GM19372 (cell line): ENCODE results near the gene PLD1.

Experiments
- ATAC-seq: cut with Tn5 transposase; IDR thresholded peaks from one replicate; pipeline ENCODE4 v1.9.1; 2021; ENCODE audit warnings: mild to moderate bottlenecking, low read depth, moderate library complexity; ENCODE audit not compliant: unreplicated experiment

Gene PLD1

DNA sequence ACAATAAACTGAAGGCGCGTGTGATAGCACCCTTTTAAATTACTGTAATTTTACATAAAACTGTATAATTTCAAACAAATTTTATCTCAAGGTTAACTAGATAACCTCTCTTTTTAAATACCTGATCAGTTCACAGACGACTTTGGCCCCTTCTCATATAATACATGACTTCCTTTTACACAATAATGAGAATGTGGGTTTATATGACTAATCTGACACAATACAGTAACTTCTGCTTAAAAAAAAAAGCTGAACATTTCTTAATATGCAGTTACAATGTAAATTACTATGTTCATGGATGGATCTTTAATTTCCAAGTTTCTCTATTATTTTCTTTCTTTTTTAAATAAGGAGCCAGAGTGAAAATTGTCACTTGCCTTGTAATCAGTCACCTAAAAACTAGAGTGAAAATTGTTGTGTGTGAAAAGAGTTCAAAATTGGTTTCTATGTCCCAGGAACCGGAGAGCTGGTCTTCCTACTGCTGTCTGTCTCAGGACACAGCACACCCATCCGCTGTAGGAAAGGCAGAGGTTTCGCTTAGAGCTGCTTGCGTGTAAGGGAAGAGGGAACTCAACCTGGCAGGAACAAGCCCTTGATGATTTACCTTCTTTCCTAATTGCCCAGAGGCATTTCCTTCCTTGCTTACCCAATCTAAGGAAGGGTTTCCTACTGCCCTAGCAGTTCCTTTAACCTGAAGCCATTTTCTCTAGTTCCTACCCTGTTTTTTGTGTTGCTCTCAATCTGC, 33.3 kb downstream of the PLD1 start:
- no peak for ATAC-seq

DNA sequence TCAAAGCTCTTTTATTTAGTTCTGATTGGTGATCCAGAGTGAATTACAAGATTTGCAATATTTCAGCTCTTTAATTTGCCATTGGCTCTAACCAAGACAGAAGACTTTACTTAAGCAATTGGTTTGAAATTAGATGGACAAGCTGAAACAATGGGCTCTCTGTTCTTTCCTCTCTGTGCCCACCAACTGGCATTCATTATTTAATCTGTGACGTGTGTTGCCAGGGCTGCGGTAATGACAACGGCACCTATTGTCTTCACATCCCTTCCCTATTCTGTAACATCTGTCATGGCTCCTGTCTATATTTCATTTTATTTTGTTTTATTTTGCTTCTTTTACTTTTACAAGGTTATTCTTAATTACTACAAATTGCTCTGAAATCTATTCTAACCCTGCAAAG, 33.9 kb downstream of the PLD1 start:
- ATAC-seq = no peak

DNA sequence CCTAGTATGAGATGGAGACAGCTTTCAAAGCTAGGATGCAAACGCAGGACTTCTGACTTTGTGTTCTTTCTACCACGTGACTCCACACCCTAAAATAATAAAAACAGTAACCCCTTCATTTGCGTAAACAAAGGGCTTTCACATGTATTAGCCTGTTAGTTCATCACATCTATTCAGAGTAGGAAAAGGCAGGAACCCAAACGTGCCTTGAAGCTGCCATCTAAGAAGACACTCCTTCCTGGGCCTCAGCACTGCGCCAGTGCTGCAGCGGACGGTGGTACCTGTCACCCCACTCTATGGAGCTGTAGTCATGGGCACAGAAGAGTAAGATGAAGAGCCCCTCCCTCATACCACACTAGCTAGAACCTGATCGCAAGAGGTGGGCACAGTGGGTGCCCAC, 34.3 kb downstream of the PLD1 start:
- ATAC-seq = no peak

DNA sequence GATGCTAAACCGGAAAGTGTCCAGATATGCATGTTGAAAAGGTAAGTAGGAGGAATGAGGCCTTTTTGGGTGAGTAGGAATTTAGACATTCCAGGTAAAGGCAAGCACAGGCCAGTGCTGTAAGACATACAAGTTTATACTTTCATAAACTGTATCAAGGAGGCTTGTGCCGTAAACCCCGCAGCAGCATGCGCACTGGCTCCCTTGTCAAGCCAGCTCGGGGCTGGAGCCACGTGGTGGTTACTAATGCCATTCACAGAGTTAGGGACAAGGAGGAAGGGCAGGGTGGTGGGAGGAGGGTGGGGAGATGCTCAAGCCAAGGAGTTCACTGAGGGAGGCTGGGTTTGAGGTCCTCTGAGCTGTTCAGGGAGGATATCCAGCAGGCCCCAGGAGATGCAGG, 35.8 kb downstream of the PLD1 start:
- ATAC-seq = no peak

DNA sequence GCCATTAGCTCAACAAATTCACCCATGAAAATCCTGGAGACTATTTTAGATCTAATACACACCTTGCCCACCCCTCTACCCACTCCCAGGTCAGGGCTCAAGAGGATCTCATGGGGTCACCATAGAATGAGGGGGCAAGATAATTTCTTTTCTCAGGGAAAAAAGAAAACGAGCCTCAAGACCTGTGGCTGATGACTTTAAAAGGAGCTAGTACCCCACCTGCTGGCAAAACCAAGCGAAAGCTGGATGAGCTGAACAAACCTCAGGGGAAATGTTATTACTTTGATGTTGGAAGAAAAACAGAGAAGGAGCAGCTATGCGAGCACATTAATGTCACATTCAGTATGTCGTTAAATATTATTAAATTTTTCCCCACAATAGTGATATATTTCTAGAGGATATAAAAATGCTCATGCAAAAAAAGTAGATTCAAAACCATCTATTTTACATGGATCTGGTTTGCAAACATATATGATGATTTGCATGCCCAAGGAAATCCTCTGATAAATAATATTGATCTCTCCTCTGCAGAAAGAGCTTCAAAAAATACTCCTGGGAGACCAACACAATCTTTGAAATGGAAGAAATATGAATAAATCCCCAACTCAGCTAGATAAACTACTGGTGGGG, 37.7 kb downstream of the PLD1 start:
- ATAC-seq = no peak

DNA sequence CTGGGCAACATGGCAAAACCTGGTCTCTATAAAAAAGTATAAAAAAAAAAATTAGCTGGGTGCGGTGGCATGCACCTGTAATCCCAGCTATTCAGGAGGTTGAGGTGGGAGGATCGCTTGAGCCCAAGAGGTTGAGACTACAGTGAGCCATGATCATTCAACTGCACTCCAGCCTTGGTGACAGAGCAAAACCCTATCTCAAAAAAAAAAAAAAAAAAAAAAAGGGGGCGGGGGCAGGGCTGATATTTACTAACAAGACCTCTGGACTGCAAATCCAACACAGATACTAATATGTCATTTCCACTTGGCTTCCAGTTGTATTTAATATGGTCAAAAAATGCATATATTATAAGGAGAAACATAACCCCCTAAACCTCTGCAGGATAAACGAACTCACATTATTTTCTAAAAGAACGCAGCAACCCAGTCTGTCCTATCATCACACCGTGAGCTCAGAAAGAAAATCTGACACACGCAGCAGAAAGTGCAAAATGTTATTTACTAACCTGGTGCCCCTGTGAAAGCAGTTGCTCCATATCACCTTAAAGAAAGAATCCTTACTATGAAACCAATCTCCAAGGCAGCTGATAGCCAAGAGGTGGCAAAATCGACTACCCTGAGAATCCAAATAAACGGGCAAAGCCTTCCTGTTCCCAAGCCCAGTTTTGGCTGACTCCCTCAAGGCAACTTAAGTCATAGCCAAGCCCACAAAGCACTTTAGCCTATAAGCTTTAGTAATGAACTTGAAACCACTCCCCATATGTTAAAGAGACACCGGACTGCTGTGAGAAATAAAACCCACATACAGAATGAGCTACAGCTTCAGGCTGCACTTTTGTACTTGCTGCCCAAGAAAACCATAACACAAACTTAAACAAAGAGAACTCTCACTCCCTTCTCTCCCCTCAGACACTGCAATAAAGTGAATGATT, 39.3 kb downstream of the PLD1 start:
- no peak for ATAC-seq

DNA sequence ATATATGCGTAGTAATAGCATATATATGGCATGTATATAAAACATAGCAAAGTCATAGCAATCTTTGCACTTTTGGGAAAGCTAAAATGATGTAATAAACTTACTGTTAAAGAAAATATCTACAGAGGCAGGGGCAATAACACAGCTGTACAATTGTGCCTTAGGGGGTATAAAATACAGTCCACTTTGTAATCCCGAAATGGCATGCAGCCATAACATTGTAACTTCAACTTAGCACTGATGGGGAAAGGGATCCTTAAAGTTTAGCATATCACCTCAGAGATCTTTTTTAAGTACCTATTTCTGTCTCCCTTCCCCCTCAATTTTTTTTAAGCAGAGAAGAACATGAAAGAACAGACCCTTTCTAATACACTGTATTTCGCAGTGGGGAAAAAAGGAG, 40.8 kb downstream of the PLD1 start:
- ATAC-seq = no peak

DNA sequence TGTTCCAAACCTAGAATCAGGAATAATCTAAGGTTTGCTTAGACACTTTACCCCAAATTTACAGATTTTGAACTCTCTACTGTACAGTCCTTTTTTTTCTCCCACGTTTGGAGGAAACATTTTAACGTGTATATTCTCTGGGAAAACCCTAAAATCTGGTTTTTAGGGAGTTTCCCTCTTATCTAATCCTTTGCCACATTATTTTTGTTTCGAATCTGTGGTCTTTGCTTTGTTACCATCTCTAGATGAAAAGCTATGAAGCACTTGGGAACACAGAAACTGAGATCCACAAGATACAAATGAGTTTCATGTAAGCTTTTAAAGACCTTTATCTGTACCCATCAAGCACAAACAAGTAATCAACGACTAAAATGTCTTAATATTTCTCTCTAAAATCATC, 41.3 kb downstream of the PLD1 start:
- no peak for ATAC-seq

DNA sequence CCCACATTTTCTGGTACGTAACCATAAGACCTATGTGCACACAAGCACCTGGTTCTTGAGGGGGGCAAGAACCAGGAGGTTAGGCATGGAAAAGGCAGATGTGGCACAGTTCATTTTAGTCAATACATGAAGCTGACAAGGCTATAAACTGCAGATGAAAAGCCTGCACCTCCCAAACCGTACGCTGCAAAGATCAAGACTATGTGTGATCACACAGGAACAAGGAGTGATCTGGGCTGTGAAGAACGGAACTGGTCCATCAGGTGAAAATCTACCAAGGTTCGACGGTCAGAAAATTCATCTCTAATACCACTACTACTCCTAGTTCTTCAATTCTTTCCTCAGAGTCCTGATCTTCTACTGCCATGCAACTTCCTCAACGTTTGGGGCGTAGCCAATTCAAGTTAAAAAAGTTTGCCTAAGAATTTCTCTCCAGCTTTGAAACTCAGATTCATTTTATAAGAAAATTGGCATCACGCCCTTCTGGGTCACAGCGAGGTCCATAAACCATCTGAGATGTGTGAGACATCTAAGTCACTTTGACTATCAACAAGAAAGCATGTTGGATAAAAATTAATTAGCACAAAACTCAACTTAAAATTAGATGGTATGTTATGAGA, 41.9 kb downstream of the PLD1 start:
- no peak for ATAC-seq

DNA sequence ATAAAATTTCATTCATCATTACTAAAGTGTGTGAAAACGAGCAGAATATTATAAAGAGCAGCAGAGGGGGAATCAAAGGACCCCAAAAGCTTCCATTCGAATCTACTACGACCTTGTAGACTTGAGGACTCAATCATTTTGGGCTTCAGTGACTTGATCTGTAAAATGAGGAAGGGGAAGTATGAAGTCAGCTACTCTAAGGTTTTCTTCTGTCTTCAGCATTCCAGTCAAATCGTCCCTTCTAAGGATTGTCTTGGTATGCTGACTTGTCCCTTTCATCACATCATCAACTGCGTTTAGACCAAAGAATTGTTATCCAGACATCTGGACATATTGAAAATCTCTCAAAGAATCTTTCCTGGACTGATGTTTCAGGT, 44.8 kb downstream of the PLD1 start:
- no peak for ATAC-seq

DNA sequence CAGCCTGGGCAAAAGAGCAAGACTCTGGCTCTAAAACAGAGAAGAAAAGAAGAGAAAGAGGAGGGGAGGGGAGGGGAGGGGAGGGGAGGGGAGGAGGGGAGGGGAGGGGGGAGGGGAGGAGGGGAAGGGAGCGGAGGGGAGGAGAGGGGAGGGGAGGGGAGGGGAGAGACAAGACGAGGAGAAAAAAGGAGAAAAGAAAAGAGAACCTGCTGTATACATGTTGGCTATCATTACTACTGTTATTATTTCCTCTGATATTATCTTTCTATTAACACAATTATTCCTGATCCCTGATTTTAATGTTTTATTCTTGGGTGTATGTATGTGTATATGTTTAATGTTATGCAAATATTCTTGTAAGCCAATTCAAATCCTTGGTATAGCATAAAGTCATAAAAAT, 46.9 kb downstream of the PLD1 start:
- no peak for ATAC-seq

DNA sequence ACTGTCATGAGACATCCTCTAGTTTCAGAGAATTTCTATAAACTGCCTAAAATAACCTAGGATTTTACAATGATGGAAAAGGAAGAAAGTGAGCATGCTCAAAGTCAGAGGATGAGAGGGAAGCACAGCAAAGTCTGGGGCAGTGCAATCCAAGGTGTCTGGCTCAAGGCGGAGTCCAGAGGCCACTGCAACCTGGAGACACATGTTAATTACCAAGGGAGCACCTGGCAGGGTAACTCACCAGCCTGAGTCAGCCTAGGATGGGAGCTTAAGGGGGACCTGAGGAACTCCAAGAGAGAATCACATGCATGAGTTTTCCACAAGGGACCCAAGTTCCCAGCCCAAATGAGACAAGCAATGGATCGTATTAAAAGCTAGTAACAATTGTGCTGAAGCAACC, 49.8 kb downstream of the PLD1 start:
- ATAC-seq = no peak

DNA sequence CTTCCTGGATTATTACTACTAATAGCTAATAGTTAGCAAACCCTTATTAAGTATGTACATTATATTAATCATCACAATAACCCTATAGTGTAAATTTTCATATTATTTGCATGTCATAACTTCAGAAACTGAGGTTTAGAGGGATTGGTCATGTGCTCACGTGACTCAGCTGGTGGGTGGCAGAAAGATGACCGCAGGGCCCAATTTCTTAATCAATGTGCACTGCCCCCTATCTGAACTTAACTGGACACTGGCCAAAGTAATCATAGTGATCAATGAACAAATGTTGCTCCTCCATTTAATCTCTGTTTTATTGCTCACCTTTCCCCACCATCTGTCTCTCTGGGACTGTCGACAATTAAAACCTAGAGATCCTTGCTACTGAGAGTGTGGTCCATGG, 52.2 kb downstream of the PLD1 start:
- no peak for ATAC-seq

DNA sequence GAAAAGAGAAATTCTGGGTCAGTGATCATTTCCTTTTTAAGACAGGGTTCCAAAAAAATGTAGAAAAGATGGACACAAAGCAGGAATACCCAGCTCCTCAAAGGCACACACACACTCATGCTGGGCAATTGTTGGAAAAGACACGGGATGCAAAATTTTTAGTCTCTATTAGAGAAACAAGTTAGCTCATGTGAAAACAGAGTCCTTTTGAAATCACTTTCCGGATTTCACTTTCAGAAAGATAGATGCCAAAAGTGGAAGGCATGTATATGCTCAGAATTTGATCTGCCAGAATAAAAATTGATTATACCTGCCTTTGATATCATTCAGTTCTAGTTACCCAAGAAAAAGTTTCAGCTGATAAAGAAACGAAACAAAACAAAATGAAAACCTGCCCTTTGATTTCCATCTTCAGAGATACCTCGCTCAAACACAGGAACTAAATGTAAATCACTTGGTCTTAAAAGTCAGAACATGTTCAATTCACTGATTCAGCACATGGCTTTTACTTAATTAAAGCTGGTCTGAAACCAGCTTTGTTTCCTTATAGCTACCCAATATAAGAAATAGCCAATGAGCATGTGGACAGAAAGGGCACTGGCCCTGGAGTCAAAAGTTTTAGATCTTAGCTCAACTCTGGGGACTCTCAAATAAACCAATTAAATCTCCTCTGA, 52.8 kb downstream of the PLD1 start:
- no peak for ATAC-seq

DNA sequence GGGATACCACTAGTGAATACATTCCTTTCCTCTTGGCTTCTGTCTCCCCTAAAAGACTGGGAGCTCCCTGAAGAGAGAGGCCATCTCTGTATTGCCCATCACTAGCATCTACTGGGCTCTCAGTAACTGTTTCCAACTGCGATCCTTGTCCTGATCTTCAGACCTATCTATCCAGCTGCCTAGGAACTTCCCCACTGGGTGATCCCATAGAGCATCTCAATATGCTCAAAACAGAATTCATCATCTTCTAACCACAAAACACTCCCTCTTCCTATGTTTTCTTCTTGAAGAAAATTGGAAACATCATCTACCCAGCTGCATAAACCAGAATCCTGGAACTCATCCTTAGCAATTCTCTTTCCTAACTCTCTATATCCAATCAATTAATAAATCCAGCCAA, 54.6 kb downstream of the PLD1 start:
- no peak for ATAC-seq

DNA sequence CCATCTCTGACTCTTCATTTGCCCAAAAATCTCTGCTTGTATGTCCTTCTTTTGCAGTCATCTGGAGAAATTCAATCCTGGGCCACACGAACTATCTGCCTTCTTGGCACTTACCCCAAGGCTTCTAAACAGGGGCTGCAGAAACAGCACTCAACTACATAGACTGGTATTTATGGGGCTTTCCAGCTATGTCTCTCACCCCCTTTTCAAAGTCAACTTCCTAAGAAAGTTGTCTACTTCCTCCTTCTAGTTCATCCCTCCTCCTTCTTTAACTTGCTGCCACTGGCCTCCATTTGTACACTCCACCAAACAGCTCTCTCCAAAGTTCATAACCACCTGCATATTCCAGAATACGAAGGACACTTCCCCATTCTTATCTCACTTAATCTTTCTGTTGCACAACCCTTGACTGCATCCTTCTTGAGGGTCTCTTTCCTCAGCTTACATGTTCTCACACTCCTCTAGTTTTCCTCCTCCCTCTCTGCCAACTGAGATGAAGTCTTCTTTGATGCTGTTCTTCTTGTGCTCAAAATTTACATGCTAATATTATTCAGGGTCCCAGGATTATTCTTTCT, 55.2 kb downstream of the PLD1 start:
- no peak for ATAC-seq

DNA sequence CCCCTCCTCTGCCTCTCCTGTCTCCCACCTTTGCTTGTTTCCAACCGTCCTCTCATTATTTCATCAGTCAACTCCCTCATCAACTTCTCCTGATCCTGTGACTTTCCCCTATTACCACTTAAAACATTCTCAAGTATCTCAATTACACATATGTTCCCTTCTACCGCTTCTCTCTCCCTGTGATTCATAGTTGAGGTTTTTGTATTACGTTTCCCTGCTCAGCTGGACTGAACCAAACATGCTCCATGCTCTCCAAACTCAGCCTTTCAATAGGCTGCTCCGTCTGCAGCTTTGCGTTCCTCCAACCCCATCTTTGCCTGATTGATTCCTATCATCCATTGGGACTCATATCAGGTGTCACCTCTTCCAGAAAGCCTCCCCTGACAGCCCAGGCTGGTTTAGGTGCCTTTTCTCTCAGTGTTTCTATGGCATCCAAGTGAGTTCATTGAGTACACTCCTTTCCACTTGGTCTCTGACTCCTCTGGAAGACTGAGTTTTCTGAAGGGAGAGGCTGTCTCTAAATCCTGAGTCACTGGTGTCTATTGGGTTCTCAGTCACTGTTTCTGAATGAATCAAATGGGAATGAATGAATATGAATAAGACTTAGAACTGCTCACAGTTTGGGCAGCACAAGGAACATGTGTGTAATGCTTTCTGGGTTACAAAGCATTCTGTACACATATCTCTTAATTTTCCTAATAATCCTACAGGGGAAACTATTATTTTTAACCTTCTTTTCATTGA, 56.4 kb downstream of the PLD1 start:
- no peak for ATAC-seq

DNA sequence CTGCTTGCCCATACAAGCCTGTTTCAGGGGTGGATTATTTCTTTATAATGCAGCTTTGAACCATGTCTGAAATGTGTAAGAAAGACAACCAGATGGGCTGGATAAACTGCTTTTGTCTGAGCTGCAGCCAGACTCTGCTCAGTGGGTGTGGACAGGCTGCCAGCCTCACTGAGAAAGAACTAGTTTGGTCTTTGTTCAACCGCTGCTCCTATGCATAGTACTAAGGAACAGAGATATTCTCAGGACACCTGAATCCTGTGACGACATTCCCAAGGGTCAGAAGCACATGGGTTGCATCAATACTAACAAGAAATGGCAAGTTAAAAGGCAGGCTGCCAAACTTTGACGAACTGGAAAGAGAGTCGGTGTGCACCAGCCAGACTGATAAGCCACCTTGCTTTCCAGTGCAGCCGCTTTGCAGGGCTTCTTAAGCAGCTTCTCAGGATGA, 57.2 kb downstream of the PLD1 start:
- ATAC-seq = no peak

DNA sequence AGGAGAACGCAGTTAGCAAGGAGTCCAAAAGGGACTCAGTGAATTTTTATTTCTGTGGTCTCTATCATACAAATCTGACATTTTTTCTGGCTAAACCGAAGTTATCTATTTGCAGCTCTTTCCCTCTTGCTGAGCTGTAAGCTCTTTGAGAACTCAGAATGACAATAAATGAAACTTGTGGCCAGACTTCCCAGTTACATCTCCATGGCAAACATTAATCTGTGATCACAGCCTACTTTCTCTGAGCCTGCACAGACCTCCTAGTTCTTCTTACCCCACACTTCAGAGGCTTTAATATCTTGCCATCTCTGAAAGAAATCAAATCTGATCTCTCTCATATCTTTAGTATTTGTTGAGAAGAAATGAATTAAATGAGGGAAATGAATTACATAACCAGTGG, 58.0 kb downstream of the PLD1 start:
- no peak for ATAC-seq
